ENCODE results near the gene AATK.

GRCh38 chr17:81118308-81119221 lies 47.5 kb downstream of the AATK start:
- TF ChIP-seq CTCF (IDR thresholded peaks at IDR 0.05) (no peak), POLR2A (IDR thresholded peaks at IDR 0.05) (no peak)
